PC-9 (cell line): Measurements from ENCODE around the gene KIT. TPM values are rescaled to one million over a fixed set of nuclear protein-coding genes. Genes with fewer than 3 reads are reported as not detected.

ENCODE experiments used
- BruUV-seq: library from RNA; stranded (reverse); fragments of 400-500 nt; replicated peaks from 2 replicates; lab custom pipeline; 2021; lab: Mats Ljungman, UMichigan
- CTCF ChIA-PET: fragments of 300-600 bp; sonication (Branson Sonifier 250); formaldehyde crosslinking; loops from one replicate; lab custom pipeline; 2022; ENCODE audit warnings: antibody characterized with exemption; lab: Charles Lee
- POLR2A ChIA-PET: fragments of 300-600 bp; sonication (Branson Sonifier 250); formaldehyde crosslinking; loops from one replicate; lab custom pipeline; 2022; ENCODE audit warnings: antibody characterized with exemption; ENCODE audit not compliant: unreplicated experiment; lab: Charles Lee
- DNase-seq, 2 experiments: peaks; one replicate each; pipeline versions ENCODE4 v3.0.0 to v3.0.0-alpha.2; 2015 to 2022; ENCODE audit warnings: mixed read lengths in 1 of 2
- H2AFZ ChIP-seq: fragments of 200-600 bp; sonication (generic); 2 replicates; pipeline ENCODE4 v1.8.1; 2017; ENCODE audit warnings: antibody characterized with exemption
- H3F3A ChIP-seq: fragments of 200-600 bp; sonication (generic); 2 replicates; pipeline ENCODE4 v1.8.1; 2017; ENCODE audit warnings: antibody characterized with exemption, mild to moderate bottlenecking, low read depth; ENCODE audit not compliant: insufficient read depth
- H3K27ac ChIP-seq: fragments of 200-600 bp; sonication (generic); 2 replicates; pipeline ENCODE4 v1.6.1; 2016; ENCODE audit warnings: mixed run types
- H3K27me3 ChIP-seq: fragments of 200-600 bp; sonication (generic); 2 replicates; pipeline ENCODE4 v1.6.1; 2016; ENCODE audit warnings: low read depth, mixed run types; ENCODE audit not compliant: insufficient read depth
- H3K36me3 ChIP-seq: fragments of 200-600 bp; sonication (generic); 2 replicates; pipeline ENCODE4 v1.6.1; 2016; ENCODE audit warnings: low read depth, mixed run types
- H3K4me1 ChIP-seq: fragments of 200-600 bp; sonication (generic); replicated peaks from 2 replicates; pipeline ENCODE4 v1.6.1; 2016; ENCODE audit warnings: mixed run types; ENCODE audit not compliant: insufficient read depth
- H3K4me2 ChIP-seq: fragments of 200-600 bp; sonication (generic); 2 replicates; pipeline ENCODE4 v1.6.1; 2017; ENCODE audit warnings: mixed run types
- H3K4me3 ChIP-seq: fragments of 200-600 bp; sonication (generic); 2 replicates; pipeline ENCODE4 v1.6.1; 2016; ENCODE audit warnings: mixed run types
- H3K79me2 ChIP-seq: fragments of 200-600 bp; sonication (generic); 2 replicates; pipeline ENCODE4 v1.6.1; 2017; ENCODE audit warnings: low read depth, mixed run types
- H3K9me2 ChIP-seq: fragments of 200-600 bp; sonication (generic); 2 replicates; pipeline ENCODE4 v1.8.1; 2017; ENCODE audit warnings: mild to moderate bottlenecking; ENCODE audit not compliant: insufficient read depth
- H3K9me3 ChIP-seq: fragments of 200-600 bp; sonication (generic); 2 replicates; pipeline ENCODE4 v1.8.1; 2016; ENCODE audit warnings: low read depth; ENCODE audit not compliant: insufficient read depth
- H4K20me1 ChIP-seq: fragments of 200-600 bp; sonication (generic); 2 replicates; pipeline ENCODE4 v1.8.1; 2017; ENCODE audit not compliant: insufficient read depth
- CTCF ChIP-seq: fragments of 200-600 bp; sonication (generic); conservative IDR thresholded peaks from 2 replicates; pipeline ENCODE4 v1.6.1; 2017; ENCODE audit warnings: mixed run types, antibody characterized with exemption, mild to moderate bottlenecking, moderate library complexity
- EZH2 ChIP-seq: fragments of 200-600 bp; sonication (generic); IDR thresholded peaks from 2 replicates; pipeline ENCODE4 v1.8.0; 2017; ENCODE audit warnings: antibody characterized with exemption, low read depth
- intact Hi-C: fragments of 100-400 bp; cut with micrococcal nuclease; formaldehyde crosslinking; loops from one replicate; pipeline ENCODE4 v1.10.0; 2022; ENCODE audit not compliant: unreplicated experiment
- total RNA-seq: library from RNA; stranded (reverse); gene quantifications from 2 replicates; pipeline ENCODE4 v1.2.3, GENCODE V29; 2021

Gene KIT
- total RNA-seq, 1 experiment from 2014 or later: not detected

GRCh38 chr4:54675721-54676461 is 18.1 kb downstream of the KIT start:
- Histone ChIP-seq H3F3A (no peaks in the 10 kb centered on the region), H3K9me2 (no peaks in the 10 kb centered on the region), H2AFZ (no peak overlapping the region), H3K27me3 (no peaks in the 10 kb centered on the region), H3K79me2 (no peaks in the 10 kb centered on the region), H3K4me2 (no peak overlapping the region), H3K9me3 (no peaks in the 10 kb centered on the region), H4K20me1 (no peaks in the 10 kb centered on the region), H3K4me1 (no peaks in the 10 kb centered on the region), H3K27ac (no peak overlapping the region), H3K36me3 (no peaks in the 10 kb centered on the region), H3K4me3 (no peak overlapping the region)
- intact Hi-C loops: no loop called here
- no TSS peak for BruUV-seq
- no peak for TF ChIP-seq EZH2
- TF ChIP-seq CTCF: no peak
- DNase-seq: no peak
- POLR2A ChIA-PET: no interaction called here
- CTCF ChIA-PET: no interaction called here

GRCh38 chr4:54676658-54677057 is 18.9 kb downstream of the KIT start:
- no TSS peak for BruUV-seq
- POLR2A ChIA-PET: no interaction called here
- intact Hi-C loops: no loop called here
- Histone ChIP-seq H3K9me2 (no peaks in the 10 kb centered on the region), H3K4me2 (no peak overlapping the region), H3K27me3 (no peaks in the 10 kb centered on the region), H3K36me3 (no peaks in the 10 kb centered on the region), H3K9me3 (no peaks in the 10 kb centered on the region), H3K27ac (no peak overlapping the region), H3K4me1 (no peaks in the 10 kb centered on the region), H2AFZ (no peak overlapping the region), H3F3A (no peaks in the 10 kb centered on the region), H3K79me2 (no peaks in the 10 kb centered on the region), H3K4me3 (no peak overlapping the region), H4K20me1 (no peaks in the 10 kb centered on the region)
- CTCF ChIA-PET: no interaction called here
- TF ChIP-seq EZH2 (no peak), CTCF (no peak)
- DNase-seq: no peak

GRCh38 chr4:54677416-54677815 is 19.7 kb downstream of the KIT start:
- H3K27me3 ChIP-seq: no peaks in the 10 kb centered on the region
- CTCF ChIA-PET: no interaction called here
- intact Hi-C loops: no loop called here

More at GRCh38 chr4:54677416-54677815, 19.7 kb downstream of the KIT start:
- Histone ChIP-seq H3K36me3 (no peaks in the 10 kb centered on the region), H3F3A (no peaks in the 10 kb centered on the region), H3K27ac (no peak overlapping the region), H3K9me3 (no peaks in the 10 kb centered on the region), H3K4me2 (no peak overlapping the region), H4K20me1 (no peaks in the 10 kb centered on the region), H3K79me2 (no peaks in the 10 kb centered on the region), H3K4me3 (no peak overlapping the region), H3K4me1 (no peaks in the 10 kb centered on the region), H3K9me2 (no peaks in the 10 kb centered on the region), H2AFZ (no peak overlapping the region)
- POLR2A ChIA-PET: no interaction called here
- DNase-seq: no peak
- no peak for TF ChIP-seq EZH2
- TF ChIP-seq CTCF: no peak
- BruUV-seq: no TSS peak
